ENCODE results near the gene SLC27A5. TPM values are rescaled to one million over a fixed set of nuclear protein-coding genes. Genes with fewer than 3 reads are reported as not detected.

The SLC27A5 gene
- total and polyA plus RNA-seq, 9 of the 15 experiments (the other 6 are each of a cell fraction or from before 2014, with no cell fraction given) = 42.2 to 318 (median 64.7) TPM

GRCh38 chr19:58466760-58467589 is 44.8 kb downstream of the SLC27A5 start, which contains the start of gene ZNF324 (continued):
- TF ChIP-seq TRIM25 (IDR thresholded peaks at IDR 0.05; ENCODE audit: borderline replicate concordance) = no peak
- no peak for TF ChIP-seq SMARCA4 (IDR thresholded peaks at IDR 0.05)
- TF ChIP-seq NFE2 (IDR thresholded peaks at IDR 0.05; ENCODE audit: low read depth) = no peak
- TF ChIP-seq MYC (IDR thresholded peaks at IDR 0.05; ENCODE audit: low read depth, low read length) = peak; percentile 73
- TF ChIP-seq MYC (CRISPR knock-in tag; IDR thresholded peaks at IDR 0.05; ENCODE audit: borderline replicate concordance, low read depth) = peak; percentile 71; the same call in 1 of the 2 replicates
- TF ChIP-seq, protein P1, sequence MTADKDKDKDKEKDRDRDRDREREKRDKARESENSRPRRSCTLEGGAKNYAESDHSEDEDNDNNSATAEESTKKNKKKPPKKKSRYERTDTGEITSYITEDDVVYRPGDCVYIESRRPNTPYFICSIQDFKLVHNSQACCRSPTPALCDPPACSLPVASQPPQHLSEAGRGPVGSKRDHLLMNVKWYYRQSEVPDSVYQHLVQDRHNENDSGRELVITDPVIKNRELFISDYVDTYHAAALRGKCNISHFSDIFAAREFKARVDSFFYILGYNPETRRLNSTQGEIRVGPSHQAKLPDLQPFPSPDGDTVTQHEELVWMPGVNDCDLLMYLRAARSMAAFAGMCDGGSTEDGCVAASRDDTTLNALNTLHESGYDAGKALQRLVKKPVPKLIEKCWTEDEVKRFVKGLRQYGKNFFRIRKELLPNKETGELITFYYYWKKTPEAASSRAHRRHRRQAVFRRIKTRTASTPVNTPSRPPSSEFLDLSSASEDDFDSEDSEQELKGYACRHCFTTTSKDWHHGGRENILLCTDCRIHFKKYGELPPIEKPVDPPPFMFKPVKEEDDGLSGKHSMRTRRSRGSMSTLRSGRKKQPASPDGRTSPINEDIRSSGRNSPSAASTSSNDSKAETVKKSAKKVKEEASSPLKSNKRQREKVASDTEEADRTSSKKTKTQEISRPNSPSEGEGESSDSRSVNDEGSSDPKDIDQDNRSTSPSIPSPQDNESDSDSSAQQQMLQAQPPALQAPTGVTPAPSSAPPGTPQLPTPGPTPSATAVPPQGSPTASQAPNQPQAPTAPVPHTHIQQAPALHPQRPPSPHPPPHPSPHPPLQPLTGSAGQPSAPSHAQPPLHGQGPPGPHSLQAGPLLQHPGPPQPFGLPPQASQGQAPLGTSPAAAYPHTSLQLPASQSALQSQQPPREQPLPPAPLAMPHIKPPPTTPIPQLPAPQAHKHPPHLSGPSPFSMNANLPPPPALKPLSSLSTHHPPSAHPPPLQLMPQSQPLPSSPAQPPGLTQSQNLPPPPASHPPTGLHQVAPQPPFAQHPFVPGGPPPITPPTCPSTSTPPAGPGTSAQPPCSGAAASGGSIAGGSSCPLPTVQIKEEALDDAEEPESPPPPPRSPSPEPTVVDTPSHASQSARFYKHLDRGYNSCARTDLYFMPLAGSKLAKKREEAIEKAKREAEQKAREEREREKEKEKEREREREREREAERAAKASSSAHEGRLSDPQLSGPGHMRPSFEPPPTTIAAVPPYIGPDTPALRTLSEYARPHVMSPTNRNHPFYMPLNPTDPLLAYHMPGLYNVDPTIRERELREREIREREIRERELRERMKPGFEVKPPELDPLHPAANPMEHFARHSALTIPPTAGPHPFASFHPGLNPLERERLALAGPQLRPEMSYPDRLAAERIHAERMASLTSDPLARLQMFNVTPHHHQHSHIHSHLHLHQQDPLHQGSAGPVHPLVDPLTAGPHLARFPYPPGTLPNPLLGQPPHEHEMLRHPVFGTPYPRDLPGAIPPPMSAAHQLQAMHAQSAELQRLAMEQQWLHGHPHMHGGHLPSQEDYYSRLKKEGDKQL (CRISPR knock-in tag; IDR thresholded peaks at IDR 0.05; ENCODE audit: borderline replicate concordance) = no peak
- no peak for TF ChIP-seq ZBTB7A (IDR thresholded peaks at IDR 0.05; ENCODE audit: borderline replicate concordance, control insufficient read depth, low read depth, low read length)
- no peak for TF ChIP-seq TAF15 (IDR thresholded peaks at IDR 0.05; ENCODE audit: low read depth, low read length)
- TF ChIP-seq GABPB1 (CRISPR knock-in tag; IDR thresholded peaks at IDR 0.05) = peak; percentile 93
- TF ChIP-seq IRF2 (CRISPR knock-in tag; IDR thresholded peaks at IDR 0.05) = 0 out of 2 replicates have a peak, but pooled peaks have one; percentile 31
- no peak for TF ChIP-seq ZNF253 (CRISPR knock-in tag; conservative IDR thresholded peaks at IDR 0.05)
- no peak for TF ChIP-seq LEF1 (IDR thresholded peaks at IDR 0.05)
- TF ChIP-seq MTA3 (IDR thresholded peaks at IDR 0.05; ENCODE audit: borderline replicate concordance) = no peak; the same call in 1 of the 2 replicates
- no peak for TF ChIP-seq ZNF668 (CRISPR knock-in tag; IDR thresholded peaks at IDR 0.05)
- TF ChIP-seq CHAMP1 (IDR thresholded peaks at IDR 0.05) = no peak
- TF ChIP-seq, protein P2, sequence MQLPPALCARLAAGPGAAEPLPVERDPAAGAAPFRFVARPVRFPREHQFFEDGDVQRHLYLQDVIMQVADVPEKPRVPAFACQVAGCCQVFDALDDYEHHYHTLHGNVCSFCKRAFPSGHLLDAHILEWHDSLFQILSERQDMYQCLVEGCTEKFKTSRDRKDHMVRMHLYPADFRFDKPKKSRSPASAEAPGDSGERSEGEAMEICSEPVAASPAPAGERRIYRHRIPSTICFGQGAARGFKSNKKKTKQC (CRISPR knock-in tag; IDR thresholded peaks at IDR 0.05) = no peak; the same call in 1 of the 2 replicates
- TF ChIP-seq XRCC4 (IDR thresholded peaks at IDR 0.05; ENCODE audit: extremely low read depth, insufficient read depth, insufficient read length) = no peak
- TF ChIP-seq ZNF77 (CRISPR knock-in tag; IDR thresholded peaks at IDR 0.05) = no peak

Data from K562 (cell line).